NCI-H1436 (cell line): ENCODE measurements around the gene ARAP2.

ENCODE experiments used
- DNase-seq: peaks from one replicate; lab custom pipeline; 2025; lab: John Stamatoyannopoulos, UW

ARAP2 gene

DNA sequence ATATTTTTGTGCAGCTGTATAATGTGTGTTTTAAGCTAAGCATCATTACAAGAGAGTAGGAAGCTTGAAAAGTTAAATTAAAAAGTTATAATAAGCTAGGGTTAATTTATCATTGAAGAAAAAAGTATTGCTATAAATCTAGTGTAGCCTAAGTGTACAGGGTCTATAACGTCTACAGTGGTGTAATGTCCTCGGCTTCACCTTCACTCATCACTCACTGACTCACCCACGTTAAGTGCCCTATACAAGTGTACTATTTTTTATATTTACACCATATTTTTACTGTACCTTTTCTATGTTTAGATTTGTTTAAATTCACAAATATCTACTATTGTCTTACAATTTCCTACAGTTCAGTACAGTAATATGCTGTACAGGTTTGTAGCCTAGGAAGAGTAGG is 23.5 kb downstream of the ARAP2 start:
- DNase-seq = no peak

GRCh38 chr4:36218121-36218520 is 26.2 kb downstream of the ARAP2 start:
- DNase-seq = no peak

- no peak for DNase-seq
Measured at GRCh38 chr4:36215627-36216026, 28.7 kb downstream of the ARAP2 start.

DNA sequence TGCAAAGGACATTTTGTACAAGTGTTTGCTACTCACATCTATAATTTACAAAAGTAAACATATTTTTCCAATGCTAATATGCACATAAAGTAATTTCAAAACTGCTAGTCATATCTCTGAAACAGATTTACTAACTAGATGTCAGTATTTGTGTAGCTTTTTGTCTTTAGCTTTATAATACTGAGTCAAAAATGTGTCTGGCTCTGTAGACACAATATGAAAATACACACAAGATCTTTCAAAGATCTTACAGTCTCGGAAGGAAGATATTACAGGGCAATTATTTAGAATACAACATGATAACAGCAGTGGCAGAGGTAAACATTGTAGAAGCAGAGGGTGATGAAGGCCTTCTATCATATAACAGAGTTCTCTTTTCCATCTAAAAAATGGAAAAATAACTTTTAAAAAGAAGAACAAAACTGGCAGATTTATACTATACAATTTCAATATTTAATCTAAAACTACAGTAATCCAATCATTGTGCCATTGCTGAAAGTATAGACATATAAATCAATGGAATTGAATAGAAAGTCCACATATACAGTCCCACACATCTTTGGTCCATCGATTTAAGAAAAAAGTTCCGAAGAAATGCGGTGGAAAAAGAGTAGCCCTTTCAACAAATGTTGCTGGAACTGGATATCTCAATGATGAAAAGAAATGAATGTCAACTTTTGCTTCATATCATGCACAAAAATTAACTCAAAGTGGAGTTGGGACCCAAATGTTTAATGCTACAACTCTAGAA is 29.4 kb downstream of the ARAP2 start:
- DNase-seq = no peak

DNA sequence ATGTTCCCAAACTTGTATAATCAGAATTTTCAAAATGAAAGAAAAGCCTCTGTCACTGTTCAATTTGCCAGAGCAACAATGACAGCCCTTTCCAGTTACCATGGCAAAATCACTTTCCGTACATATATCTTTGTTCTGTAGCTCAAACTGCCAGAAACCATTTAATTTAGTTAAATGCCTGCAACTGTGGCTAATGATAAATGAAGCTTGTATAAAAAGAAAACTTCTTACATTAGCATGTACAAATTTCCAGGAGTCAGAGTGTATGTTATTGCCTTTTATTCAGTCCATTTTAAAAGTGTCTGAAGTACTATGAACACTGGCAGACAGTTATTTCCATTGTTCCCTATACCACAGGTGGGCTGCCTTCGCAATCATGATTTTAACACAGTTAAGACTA is 30.3 kb downstream of the ARAP2 start:
- no peak for DNase-seq

DNA sequence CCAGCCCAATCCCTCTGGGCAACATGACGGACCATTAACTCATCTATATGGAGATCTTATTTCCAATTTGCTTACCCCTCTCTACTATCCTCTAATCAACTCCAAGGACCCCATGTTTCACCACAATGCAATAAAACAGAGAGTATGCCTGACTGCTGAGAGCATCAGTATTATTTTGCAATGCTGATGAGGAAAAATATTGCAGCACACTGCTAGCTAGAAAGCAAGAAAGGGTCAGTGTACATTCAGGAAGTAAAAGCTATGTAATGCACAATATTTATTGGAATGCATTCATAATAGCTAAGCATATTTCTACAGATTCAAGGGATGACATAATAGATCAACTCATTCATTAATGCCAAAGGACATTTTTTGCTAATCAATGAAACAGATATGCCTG is 33.2 kb downstream of the ARAP2 start:
- DNase-seq = no peak

- no peak for DNase-seq
Measured at GRCh38 chr4:36209941-36210649, 34.2 kb downstream of the ARAP2 start.

DNA sequence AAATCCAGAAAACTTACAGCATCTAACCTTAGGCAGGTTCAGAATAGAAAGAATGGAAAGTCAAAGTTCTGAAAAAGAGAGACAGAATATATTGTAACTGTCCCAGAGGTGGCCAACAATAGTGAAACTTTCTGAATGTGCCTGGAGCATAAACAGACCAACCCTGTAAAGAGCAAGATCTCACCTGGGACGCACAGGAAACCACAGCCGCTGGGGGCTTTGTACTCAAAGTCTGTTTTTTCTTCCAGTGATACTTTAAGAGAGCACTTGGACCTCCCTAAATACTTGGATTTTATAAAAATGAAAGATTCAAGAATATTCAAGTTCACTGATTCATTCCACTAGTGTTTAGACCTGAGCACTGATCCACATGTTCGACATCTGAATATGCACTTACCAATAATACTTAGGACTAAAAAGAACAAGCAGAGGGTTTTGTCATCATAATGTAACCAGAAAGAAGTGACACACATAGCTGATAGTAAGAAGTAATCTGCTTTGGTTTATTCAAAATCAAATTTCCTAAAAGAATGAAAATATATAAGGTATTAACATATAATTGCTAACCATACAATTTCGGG is 35.3 kb downstream of the ARAP2 start:
- DNase-seq = no peak

GRCh38 chr4:36207831-36208520 is 36.3 kb downstream of the ARAP2 start:
- no peak for DNase-seq

DNA sequence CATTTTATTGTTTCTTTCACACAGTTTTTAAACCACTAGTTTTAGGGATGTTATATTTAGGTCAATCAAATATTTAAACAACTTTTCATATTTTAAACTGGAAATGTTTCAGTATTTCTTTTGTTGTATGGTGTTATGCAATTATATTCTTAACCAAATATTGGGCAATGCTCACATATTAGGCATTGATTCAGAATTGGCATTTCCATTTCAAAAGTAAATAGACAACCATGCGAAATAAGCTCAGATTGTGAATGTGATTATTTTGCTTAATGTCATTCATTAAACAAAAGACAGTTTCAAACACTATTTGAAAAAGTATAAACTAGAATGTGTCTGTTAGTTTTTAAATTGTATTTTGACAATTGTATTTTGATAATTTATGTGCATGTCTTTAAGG is 36.9 kb downstream of the ARAP2 start:
- DNase-seq = no peak

- no peak for DNase-seq
Measured at GRCh38 chr4:36206603-36207311, 37.6 kb downstream of the ARAP2 start.

DNA sequence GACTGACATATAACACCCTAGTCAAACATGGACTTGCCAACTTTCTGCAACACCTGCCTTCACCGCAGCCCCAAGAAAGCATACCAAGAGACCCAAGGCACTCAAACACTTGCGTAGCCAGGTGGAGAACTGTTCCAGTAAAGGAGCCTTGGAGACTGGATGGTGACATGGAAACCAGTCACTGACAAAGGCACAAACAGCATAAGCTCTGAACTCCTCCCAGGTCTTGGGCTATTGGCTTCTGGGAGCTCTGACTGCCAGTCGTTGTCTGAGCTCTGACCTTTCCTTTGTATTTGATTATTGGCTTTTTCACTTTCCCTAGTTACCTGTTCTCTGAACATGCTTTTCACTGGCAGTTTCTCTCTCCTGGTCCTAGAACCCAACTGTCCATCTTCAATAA is 38.3 kb downstream of the ARAP2 start:
- DNase-seq = no peak

GRCh38 chr4:36198861-36199260 is 45.5 kb downstream of the ARAP2 start:
- DNase-seq = no peak

- DNase-seq = no peak
Measured at GRCh38 chr4:36198068-36198808, 46.1 kb downstream of the ARAP2 start.

DNA sequence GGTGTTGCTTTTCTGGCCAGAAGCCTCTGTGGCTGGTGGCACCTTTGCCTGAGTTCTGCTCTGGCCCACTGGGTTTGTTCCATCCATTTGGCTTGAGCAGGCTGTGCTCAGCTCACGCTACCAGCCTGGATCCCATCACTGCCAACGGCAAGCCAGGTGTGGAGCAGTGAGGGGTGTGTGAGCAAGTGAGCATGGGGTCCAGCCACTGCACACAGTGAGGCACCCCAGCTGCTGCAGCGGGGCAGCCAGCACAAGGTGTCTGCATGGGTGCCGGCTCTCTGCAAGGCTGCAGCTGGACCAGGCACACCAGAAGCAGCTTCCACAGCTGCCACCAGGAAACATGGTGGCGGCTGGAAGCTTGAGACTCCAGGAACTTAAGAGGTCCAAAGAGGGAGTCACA is 46.8 kb downstream of the ARAP2 start:
- DNase-seq = no peak

DNA sequence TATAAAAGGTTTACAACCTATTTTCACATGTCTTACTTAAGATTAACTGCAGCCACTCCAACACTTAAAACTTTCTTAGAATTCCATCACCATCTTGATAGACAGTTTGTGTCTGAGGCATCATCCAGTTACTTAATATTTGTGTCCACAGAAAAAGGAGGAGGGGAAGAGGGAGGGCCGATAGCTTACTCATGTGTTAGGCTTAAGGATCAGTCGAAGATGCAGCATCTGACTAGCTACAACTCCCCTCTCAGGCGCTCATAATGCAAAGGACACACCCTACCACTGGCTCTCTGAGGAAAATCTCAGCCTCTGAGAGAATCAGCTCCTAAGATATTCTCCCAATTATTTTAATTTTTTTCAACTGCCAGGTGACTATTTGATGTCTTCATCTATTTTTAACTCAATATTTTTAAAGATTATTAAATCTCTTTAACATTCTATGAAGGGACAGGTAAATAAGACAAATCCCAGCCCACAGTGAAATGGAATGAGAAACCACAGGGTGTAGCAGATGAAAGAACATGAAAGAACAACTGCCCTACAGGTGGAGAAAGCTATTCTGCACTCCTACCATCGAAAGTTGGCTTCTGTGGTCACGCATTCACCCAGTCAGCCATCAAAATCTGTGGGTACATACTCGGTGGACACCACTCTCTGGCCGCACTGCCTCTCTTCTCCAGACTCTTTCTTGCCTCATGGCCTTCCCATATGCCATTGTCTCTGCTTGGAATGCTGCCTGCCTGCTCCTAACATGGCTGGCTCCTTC is 48.0 kb downstream of the ARAP2 start:
- DNase-seq = no peak

DNA sequence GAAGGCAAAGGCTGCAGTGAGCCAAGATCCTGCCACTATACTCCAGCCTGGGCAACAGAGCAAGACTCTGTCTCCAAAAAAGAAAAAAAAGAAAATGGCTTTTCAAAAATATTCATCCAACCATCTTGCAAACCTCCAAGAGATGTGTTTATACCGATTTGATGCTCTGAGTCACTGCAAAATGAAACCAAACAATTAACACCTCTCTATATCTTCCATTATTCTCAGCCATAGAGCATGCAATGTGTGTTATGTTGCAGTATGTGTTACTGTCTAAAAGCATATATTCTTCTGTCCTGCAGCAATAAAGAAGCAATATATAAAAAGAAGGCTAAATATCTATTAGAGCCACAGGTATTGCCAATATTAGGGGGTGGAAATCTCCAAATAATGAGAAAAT is 51.4 kb downstream of the ARAP2 start:
- DNase-seq = no peak

- no peak for DNase-seq
Measured at GRCh38 chr4:36189511-36190226, 54.6 kb downstream of the ARAP2 start.

DNA sequence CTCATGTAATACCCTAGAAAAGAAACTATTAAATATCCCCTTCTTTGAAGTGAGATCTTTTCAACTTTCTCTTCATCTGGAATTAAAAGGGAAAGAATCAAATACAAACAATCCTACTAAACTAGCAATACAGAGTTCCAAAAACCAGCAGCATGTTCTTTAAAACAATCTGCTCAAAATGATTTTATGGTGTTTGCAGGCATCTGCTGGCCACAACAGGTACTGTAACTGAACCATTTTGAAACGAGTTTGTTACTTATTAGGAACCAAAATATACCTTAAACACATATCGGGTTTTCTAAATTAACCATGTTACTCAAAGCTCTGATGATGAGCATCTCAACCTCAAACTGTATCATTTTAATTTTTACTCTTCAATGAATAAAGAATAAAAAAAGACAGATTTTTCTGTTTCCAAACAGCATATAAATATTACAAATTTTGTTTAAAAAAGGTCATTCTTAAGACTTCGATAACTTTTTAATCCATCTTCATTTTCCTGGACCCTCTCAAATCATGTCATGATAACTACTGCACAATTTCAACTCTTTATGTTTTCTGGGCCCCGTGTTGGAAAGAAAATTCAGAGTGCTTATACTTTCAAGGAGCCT is 56.5 kb downstream of the ARAP2 start:
- DNase-seq = no peak
